WTC11 (cell line): ENCODE data around the gene NOC2L. TPM values are rescaled to one million over a fixed set of nuclear protein-coding genes. Genes with fewer than 3 reads are reported as not detected.

Experiments used
- ATAC-seq: fragments of 200-7000 bp; cut with Tn5 transposase; 2 replicates; pipeline ENCODE4 v1.10.0; 2021; ENCODE audit warnings: mild to moderate bottlenecking, moderate library complexity
- CTCF ChIA-PET: fragments of 300-600 bp; sonication (Branson Sonifier 250); formaldehyde crosslinking; loops from one replicate; lab custom pipeline; 2021; ENCODE audit warnings: antibody characterized with exemption; lab: Charles Lee
- POLR2A ChIA-PET: fragments of 350-600 bp; sonication (Branson Sonifier 250); formaldehyde crosslinking; loops from one replicate; lab custom pipeline; 2021; ENCODE audit warnings: antibody characterized with exemption; lab: Charles Lee
- DNase-seq: peaks from one replicate; pipeline ENCODE4 v3.0.0; 2021; ENCODE audit warnings: low spot score
- H3K27ac Mint-ChIP-seq: 2 replicates; pipeline ENCODE4 v1.8.0; 2021; ENCODE audit warnings: mixed read lengths
- H3K27me3 Mint-ChIP-seq: 2 replicates; pipeline ENCODE4 v1.8.0; 2021; ENCODE audit warnings: low read depth, mild to moderate bottlenecking, moderate library complexity, mixed read lengths
- H3K36me3 Mint-ChIP-seq: 2 replicates; pipeline ENCODE4 v1.8.0; 2021; ENCODE audit warnings: mixed read lengths
- H3K4me1 Mint-ChIP-seq: 2 replicates; pipeline ENCODE4 v1.8.0; 2022; ENCODE audit warnings: mixed read lengths
- H3K4me3 Mint-ChIP-seq: 2 replicates; pipeline ENCODE4 v1.8.0; 2021; ENCODE audit warnings: mild to moderate bottlenecking, moderate library complexity, mixed read lengths
- H3K9me3 Mint-ChIP-seq: 2 replicates; pipeline ENCODE4 v1.8.0; 2021; ENCODE audit warnings: mixed read lengths
- ATF1 ChIP-seq: sonication (generic); formaldehyde crosslinking; IDR thresholded peaks from 2 replicates; pipeline ENCODE4 v1.8.1; 2023; ENCODE audit warnings: mild to moderate bottlenecking, moderate library complexity, missing genetic modification reagents
- CREM ChIP-seq: sonication (generic); formaldehyde crosslinking; IDR thresholded peaks from 2 replicates; pipeline ENCODE4 v1.8.1; 2022; ENCODE audit warnings: mild to moderate bottlenecking, missing genetic modification reagents, moderate library complexity
- EMX1 ChIP-seq: fragments of 250-450 bp; sonication (Bioruptor Pico); IDR thresholded peaks from 2 replicates; pipeline ENCODE4 v1.8.0; 2021; ENCODE audit warnings: mild to moderate bottlenecking
- ETV6 ChIP-seq: sonication (generic); formaldehyde crosslinking; IDR thresholded peaks from 2 replicates; pipeline ENCODE4 v1.8.1; 2022; ENCODE audit warnings: mild to moderate bottlenecking, missing genetic modification reagents
- FOXK1 ChIP-seq: sonication (generic); formaldehyde crosslinking; IDR thresholded peaks from 2 replicates; pipeline ENCODE4 v1.8.0; 2022; ENCODE audit warnings: mild to moderate bottlenecking, moderate library complexity, missing genetic modification reagents
- NFYB ChIP-seq: sonication (generic); formaldehyde crosslinking; conservative IDR thresholded peaks from 2 replicates; pipeline ENCODE4 v1.8.0; 2022; ENCODE audit warnings: low read depth, missing genetic modification reagents
- SOX15 ChIP-seq: fragments of 250-450 bp; sonication (Bioruptor Pico); IDR thresholded peaks from 2 replicates; pipeline ENCODE4 v1.9.0; 2021; ENCODE audit warnings: mild to moderate bottlenecking
- TEAD1 ChIP-seq: sonication (generic); formaldehyde crosslinking; IDR thresholded peaks from 2 replicates; pipeline ENCODE4 v1.8.0; 2022; ENCODE audit warnings: mild to moderate bottlenecking, missing genetic modification reagents
- ZNF671 ChIP-seq: fragments of 250-450 bp; sonication (Bioruptor Pico); IDR thresholded peaks from 2 replicates; pipeline ENCODE4 v1.8.0; 2021; ENCODE audit warnings: mild to moderate bottlenecking
- total RNA-seq: library from RNA; stranded (reverse); gene quantifications from 3 replicates; pipeline ENCODE4 v1.2.3, GENCODE V29; 2021
- TF ChIP-seq, protein P1 (sequence below): sonication (generic); formaldehyde crosslinking; IDR thresholded peaks from 2 replicates; pipeline ENCODE4 v1.8.0; 2023; ENCODE audit warnings: mild to moderate bottlenecking, missing genetic modification reagents
- TF ChIP-seq, protein P2 (sequence below): fragments of 250-450 bp; sonication (Bioruptor Pico); IDR thresholded peaks from 2 replicates; pipeline ENCODE4 v1.9.0; 2021; ENCODE audit warnings: mild to moderate bottlenecking
- TF ChIP-seq, protein P3 (sequence below): sonication (generic); formaldehyde crosslinking; IDR thresholded peaks from 2 replicates; pipeline ENCODE4 v1.8.0; 2023; ENCODE audit warnings: missing genetic modification reagents
- TF ChIP-seq, protein P4 (sequence below): sonication (generic); formaldehyde crosslinking; IDR thresholded peaks from 2 replicates; pipeline ENCODE4 v1.8.1; 2022; ENCODE audit warnings: mild to moderate bottlenecking, moderate library complexity, missing genetic modification reagents
- TF ChIP-seq, protein P5 (sequence below): sonication (generic); formaldehyde crosslinking; IDR thresholded peaks from 2 replicates; pipeline ENCODE4 v1.8.1; 2023; ENCODE audit warnings: mild to moderate bottlenecking, missing genetic modification reagents, moderate library complexity
- TF ChIP-seq, protein P6 (sequence below): sonication (generic); formaldehyde crosslinking; IDR thresholded peaks from 2 replicates; pipeline ENCODE4 v1.8.1; 2022; ENCODE audit warnings: low read depth, missing genetic modification reagents, borderline replicate concordance
- TF ChIP-seq, protein P7 (sequence below): fragments of 250-450 bp; sonication (Bioruptor Pico); conservative IDR thresholded peaks from 2 replicates; pipeline ENCODE4 v1.9.0; 2021; ENCODE audit warnings: mild to moderate bottlenecking
- TF ChIP-seq, protein P8 (sequence below): sonication (generic); formaldehyde crosslinking; IDR thresholded peaks from 2 replicates; pipeline ENCODE4 v1.8.1; 2023; ENCODE audit warnings: mild to moderate bottlenecking, missing genetic modification reagents
- TF ChIP-seq, protein P9 (sequence below): sonication (generic); formaldehyde crosslinking; IDR thresholded peaks from 2 replicates; pipeline ENCODE4 v1.8.0; 2023; ENCODE audit warnings: missing genetic modification reagents, mild to moderate bottlenecking, borderline replicate concordance

The NOC2L gene
- total RNA-seq, 1 experiment from 2014 or later = 182 TPM

DNA sequence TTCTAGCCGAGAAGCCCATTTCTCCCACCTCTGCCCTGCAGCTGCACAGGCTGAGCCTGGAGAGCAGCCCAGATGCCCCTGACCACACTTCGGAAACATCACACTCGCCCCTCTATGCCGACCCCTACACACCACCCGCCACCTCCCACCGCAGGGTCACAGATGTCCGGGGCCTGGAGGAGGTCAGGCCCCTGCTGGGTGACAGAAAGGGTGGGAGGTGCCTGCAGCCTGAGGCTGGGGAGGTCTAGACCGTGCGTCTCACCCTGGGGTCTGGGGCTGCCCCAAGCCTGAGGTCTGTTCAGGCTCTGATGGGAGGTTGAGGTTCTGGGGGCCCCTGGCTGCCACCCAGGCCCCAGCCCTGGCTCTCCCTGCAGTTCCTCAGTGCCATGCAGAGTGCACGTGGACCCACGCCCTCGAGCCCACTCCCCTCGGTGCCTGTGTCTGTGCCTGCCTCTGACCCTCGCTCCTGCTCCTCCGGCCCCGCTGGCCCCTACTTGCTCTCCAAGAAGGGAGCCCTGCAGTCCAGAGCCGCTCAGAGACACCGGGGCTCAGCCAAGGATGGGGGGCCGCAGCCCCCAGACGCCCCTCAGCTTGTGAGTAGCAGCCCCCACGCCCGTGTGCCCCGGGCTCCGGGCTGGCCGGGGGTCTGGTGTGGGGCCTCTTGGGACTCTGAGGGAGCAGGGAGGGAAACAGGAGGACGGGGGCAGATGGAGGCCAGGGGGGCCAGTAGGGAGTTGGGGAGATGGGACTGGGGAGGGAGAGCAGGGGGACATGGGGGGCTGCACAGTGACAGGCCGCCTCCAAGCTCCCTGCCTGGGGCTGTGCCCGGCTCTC lies 14.6 kb upstream of the NOC2L start:
- no peak for DNase-seq
- TF ChIP-seq SOX15 (CRISPR knock-in tag) = no peak
- TF ChIP-seq, protein P1, sequence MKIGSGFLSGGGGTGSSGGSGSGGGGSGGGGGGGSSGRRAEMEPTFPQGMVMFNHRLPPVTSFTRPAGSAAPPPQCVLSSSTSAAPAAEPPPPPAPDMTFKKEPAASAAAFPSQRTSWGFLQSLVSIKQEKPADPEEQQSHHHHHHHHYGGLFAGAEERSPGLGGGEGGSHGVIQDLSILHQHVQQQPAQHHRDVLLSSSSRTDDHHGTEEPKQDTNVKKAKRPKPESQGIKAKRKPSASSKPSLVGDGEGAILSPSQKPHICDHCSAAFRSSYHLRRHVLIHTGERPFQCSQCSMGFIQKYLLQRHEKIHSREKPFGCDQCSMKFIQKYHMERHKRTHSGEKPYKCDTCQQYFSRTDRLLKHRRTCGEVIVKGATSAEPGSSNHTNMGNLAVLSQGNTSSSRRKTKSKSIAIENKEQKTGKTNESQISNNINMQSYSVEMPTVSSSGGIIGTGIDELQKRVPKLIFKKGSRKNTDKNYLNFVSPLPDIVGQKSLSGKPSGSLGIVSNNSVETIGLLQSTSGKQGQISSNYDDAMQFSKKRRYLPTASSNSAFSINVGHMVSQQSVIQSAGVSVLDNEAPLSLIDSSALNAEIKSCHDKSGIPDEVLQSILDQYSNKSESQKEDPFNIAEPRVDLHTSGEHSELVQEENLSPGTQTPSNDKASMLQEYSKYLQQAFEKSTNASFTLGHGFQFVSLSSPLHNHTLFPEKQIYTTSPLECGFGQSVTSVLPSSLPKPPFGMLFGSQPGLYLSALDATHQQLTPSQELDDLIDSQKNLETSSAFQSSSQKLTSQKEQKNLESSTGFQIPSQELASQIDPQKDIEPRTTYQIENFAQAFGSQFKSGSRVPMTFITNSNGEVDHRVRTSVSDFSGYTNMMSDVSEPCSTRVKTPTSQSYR = no peak
- TF ChIP-seq, protein P2, sequence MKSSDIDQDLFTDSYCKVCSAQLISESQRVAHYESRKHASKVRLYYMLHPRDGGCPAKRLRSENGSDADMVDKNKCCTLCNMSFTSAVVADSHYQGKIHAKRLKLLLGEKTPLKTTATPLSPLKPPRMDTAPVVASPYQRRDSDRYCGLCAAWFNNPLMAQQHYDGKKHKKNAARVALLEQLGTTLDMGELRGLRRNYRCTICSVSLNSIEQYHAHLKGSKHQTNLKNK (CRISPR knock-in tag) = no peak
- TF ChIP-seq, protein P3, sequence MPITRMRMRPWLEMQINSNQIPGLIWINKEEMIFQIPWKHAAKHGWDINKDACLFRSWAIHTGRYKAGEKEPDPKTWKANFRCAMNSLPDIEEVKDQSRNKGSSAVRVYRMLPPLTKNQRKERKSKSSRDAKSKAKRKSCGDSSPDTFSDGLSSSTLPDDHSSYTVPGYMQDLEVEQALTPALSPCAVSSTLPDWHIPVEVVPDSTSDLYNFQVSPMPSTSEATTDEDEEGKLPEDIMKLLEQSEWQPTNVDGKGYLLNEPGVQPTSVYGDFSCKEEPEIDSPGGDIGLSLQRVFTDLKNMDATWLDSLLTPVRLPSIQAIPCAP (CRISPR knock-in tag) = no peak
- TF ChIP-seq, protein P4, sequence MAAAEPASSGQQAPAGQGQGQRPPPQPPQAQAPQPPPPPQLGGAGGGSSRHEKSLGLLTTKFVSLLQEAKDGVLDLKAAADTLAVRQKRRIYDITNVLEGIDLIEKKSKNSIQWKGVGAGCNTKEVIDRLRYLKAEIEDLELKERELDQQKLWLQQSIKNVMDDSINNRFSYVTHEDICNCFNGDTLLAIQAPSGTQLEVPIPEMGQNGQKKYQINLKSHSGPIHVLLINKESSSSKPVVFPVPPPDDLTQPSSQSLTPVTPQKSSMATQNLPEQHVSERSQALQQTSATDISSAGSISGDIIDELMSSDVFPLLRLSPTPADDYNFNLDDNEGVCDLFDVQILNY = no peak
- TF ChIP-seq ETV6 (CRISPR knock-in tag) = no peak
- TF ChIP-seq, protein P5, sequence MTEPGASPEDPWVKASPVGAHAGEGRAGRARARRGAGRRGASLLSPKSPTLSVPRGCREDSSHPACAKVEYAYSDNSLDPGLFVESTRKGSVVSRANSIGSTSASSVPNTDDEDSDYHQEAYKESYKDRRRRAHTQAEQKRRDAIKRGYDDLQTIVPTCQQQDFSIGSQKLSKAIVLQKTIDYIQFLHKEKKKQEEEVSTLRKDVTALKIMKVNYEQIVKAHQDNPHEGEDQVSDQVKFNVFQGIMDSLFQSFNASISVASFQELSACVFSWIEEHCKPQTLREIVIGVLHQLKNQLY = no peak
- TF ChIP-seq FOXK1 (CRISPR knock-in tag) = no peak
- no peak for TF ChIP-seq NFYB
- TF ChIP-seq CREM = no peak
- TF ChIP-seq, protein P6, sequence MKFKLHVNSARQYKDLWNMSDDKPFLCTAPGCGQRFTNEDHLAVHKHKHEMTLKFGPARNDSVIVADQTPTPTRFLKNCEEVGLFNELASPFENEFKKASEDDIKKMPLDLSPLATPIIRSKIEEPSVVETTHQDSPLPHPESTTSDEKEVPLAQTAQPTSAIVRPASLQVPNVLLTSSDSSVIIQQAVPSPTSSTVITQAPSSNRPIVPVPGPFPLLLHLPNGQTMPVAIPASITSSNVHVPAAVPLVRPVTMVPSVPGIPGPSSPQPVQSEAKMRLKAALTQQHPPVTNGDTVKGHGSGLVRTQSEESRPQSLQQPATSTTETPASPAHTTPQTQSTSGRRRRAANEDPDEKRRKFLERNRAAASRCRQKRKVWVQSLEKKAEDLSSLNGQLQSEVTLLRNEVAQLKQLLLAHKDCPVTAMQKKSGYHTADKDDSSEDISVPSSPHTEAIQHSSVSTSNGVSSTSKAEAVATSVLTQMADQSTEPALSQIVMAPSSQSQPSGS (CRISPR knock-in tag) = no peak
- TF ChIP-seq, protein P7, sequence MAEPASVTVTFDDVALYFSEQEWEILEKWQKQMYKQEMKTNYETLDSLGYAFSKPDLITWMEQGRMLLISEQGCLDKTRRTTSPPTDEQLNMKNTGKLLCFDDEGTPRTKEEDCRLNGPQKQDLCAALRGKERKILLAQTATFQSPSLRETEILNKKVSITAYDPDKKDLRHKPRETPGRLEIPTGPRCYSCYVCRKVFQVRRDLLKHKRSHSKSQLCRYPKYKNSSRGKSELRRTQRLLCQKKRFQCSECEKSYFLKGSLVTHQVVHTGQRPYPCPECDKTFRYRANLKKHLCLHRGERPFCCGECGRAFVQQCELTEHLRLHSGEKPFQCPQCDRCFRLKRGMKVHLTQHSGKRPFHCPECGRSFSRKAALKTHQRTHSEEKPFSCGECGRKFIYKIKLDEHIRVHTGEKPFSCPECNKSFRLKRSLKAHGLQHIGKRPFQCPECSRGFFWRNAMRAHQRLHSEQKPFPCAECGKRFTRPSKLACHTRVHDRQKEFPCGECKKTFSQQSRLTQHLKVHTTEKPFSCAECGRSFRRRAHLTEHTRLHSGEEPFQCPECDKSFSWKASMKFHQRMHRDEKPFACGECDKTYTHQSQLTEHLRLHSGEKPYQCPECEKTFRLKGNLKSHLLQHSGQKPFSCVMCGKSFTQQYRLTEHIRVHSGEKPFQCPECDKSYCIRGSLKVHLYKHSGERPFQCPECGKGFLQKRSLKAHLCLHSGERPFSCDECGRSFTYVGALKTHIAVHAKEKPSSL (CRISPR knock-in tag) = no peak
- TF ChIP-seq, protein P8, sequence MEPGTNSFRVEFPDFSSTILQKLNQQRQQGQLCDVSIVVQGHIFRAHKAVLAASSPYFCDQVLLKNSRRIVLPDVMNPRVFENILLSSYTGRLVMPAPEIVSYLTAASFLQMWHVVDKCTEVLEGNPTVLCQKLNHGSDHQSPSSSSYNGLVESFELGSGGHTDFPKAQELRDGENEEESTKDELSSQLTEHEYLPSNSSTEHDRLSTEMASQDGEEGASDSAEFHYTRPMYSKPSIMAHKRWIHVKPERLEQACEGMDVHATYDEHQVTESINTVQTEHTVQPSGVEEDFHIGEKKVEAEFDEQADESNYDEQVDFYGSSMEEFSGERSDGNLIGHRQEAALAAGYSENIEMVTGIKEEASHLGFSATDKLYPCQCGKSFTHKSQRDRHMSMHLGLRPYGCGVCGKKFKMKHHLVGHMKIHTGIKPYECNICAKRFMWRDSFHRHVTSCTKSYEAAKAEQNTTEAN (CRISPR knock-in tag) = no peak
- TF ChIP-seq EMX1 (CRISPR knock-in tag) = no peak
- TF ChIP-seq ZNF671 = no peak
- no peak for TF ChIP-seq TEAD1
- TF ChIP-seq ATF1 (CRISPR knock-in tag) = no peak
- TF ChIP-seq, protein P9, sequence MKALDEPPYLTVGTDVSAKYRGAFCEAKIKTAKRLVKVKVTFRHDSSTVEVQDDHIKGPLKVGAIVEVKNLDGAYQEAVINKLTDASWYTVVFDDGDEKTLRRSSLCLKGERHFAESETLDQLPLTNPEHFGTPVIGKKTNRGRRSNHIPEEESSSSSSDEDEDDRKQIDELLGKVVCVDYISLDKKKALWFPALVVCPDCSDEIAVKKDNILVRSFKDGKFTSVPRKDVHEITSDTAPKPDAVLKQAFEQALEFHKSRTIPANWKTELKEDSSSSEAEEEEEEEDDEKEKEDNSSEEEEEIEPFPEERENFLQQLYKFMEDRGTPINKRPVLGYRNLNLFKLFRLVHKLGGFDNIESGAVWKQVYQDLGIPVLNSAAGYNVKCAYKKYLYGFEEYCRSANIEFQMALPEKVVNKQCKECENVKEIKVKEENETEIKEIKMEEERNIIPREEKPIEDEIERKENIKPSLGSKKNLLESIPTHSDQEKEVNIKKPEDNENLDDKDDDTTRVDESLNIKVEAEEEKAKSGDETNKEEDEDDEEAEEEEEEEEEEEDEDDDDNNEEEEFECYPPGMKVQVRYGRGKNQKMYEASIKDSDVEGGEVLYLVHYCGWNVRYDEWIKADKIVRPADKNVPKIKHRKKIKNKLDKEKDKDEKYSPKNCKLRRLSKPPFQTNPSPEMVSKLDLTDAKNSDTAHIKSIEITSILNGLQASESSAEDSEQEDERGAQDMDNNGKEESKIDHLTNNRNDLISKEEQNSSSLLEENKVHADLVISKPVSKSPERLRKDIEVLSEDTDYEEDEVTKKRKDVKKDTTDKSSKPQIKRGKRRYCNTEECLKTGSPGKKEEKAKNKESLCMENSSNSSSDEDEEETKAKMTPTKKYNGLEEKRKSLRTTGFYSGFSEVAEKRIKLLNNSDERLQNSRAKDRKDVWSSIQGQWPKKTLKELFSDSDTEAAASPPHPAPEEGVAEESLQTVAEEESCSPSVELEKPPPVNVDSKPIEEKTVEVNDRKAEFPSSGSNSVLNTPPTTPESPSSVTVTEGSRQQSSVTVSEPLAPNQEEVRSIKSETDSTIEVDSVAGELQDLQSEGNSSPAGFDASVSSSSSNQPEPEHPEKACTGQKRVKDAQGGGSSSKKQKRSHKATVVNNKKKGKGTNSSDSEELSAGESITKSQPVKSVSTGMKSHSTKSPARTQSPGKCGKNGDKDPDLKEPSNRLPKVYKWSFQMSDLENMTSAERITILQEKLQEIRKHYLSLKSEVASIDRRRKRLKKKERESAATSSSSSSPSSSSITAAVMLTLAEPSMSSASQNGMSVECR (CRISPR knock-in tag) = no peak
- TF ChIP-seq, all 79 proteins: peak for 0
- H3K4me3 Mint-ChIP-seq = no peak overlapping the region
- peaks cover 26% of the 10 kb centered on the region for H3K27me3 Mint-ChIP-seq
- H3K27ac Mint-ChIP-seq = no peak overlapping the region
- ChIA-PET CTCF (no interaction called here), POLR2A (no interaction called here)
- H3K4me1 Mint-ChIP-seq = peaks cover 4% of the 10 kb centered on the region
- H3K36me3 Mint-ChIP-seq = peaks cover 3% of the 10 kb centered on the region; the same call in 1 of the 2 replicates
- peaks cover 3% of the 10 kb centered on the region for H3K9me3 Mint-ChIP-seq
- no peak for ATAC-seq
